Measurements from ENCODE around the gene STIM2. TPM values are rescaled to one million over a fixed set of nuclear protein-coding genes. Genes with fewer than 3 reads are reported as not detected.

STIM2 gene
- total RNA-seq, 1 experiment from 2014 or later = 23.9 TPM

GRCh38 chr4:26930964-26931363, 70.3 kb downstream of the STIM2 start:
- BruUV-seq (replicated peaks) = no TSS peak
- POLR2A ChIA-PET = no interaction called here
- H3K4me3 ChIP-seq (ENCODE audit: low read depth in 2 of 2, low read length in 2 of 2) = no peak overlapping the region
- no peak for ATAC-seq
- CTCF ChIA-PET = no interaction called here
- no peaks in the 10 kb centered on the region for H3K9me3 ChIP-seq (ENCODE audit: control insufficient read depth, insufficient read depth, low read depth, low read length)
- no peaks in the 10 kb centered on the region for H3K27me3 ChIP-seq (ENCODE audit: control insufficient read depth, insufficient read depth, low read length)
- in situ Hi-C loops (cut with HindIII; ENCODE audit: low pct_unique_long_range_greater_than_20kb, low sequenced_read_pairs) = no loop called here
- no peaks in the 10 kb centered on the region for H3K4me1 ChIP-seq (ENCODE audit: control insufficient read depth, insufficient read depth, low read length)
- intact Hi-C loops (cut with micrococcal nuclease; ENCODE audit: unreplicated experiment) = no loop called here
- TF ChIP-seq, protein P1, sequence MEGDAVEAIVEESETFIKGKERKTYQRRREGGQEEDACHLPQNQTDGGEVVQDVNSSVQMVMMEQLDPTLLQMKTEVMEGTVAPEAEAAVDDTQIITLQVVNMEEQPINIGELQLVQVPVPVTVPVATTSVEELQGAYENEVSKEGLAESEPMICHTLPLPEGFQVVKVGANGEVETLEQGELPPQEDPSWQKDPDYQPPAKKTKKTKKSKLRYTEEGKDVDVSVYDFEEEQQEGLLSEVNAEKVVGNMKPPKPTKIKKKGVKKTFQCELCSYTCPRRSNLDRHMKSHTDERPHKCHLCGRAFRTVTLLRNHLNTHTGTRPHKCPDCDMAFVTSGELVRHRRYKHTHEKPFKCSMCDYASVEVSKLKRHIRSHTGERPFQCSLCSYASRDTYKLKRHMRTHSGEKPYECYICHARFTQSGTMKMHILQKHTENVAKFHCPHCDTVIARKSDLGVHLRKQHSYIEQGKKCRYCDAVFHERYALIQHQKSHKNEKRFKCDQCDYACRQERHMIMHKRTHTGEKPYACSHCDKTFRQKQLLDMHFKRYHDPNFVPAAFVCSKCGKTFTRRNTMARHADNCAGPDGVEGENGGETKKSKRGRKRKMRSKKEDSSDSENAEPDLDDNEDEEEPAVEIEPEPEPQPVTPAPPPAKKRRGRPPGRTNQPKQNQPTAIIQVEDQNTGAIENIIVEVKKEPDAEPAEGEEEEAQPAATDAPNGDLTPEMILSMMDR (IDR thresholded peaks at IDR 0.05) = no peak
- TF ChIP-seq SIN3A (IDR thresholded peaks at IDR 0.05; ENCODE audit: borderline replicate concordance, insufficient read depth, low read depth, low read length) (no peak), REST (IDR thresholded peaks at IDR 0.05; ENCODE audit: insufficient read depth in 1 of 2, low read depth in 2 of 2, low read length in 1 of 2) (no peak), POLR2AphosphoS5 (IDR thresholded peaks at IDR 0.05; ENCODE audit: low read depth, low read length) (no peak), TCF7L2 (IDR thresholded peaks at IDR 0.05; ENCODE audit: low read depth, low read length) (no peak)
- no peaks in the 10 kb centered on the region for H3K36me3 ChIP-seq (ENCODE audit: control insufficient read depth, insufficient read depth, low read length)
- no peak overlapping the region for H3K27ac ChIP-seq (ENCODE audit: low read length)
- DNase-seq (ENCODE audit: low read depth, low spot score) = no peak

DNA sequence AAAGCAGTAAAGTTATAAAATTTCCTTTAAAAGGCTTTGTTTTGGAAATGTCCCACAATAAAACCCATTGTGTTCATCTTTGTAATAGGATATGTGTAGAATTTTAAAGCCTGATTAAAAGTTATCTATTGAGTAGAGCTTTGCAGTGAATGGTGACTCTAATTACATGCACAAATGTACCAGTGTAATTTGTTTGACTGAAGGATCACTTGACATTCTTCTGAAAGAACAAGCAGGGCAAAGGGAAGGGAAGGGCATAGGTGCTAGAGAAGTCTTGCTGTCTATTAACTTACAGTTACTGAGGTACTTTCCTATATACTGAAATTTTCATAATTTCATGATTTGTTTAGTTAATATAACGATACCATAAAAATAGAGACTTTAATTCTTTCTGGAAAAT, 70.8 kb downstream of the STIM2 start:
- TF ChIP-seq TCF7L2 (IDR thresholded peaks at IDR 0.05; ENCODE audit: low read depth, low read length) = no peak
- TF ChIP-seq POLR2AphosphoS5 (IDR thresholded peaks at IDR 0.05; ENCODE audit: low read depth, low read length) = no peak
- no peak for TF ChIP-seq SIN3A (IDR thresholded peaks at IDR 0.05; ENCODE audit: borderline replicate concordance, insufficient read depth, low read depth, low read length)
- TF ChIP-seq, protein P1 (IDR thresholded peaks at IDR 0.05) = no peak
- TF ChIP-seq REST (IDR thresholded peaks at IDR 0.05; ENCODE audit: insufficient read depth in 1 of 2, low read depth in 2 of 2, low read length in 1 of 2) = no peak
- no peak overlapping the region for H3K4me3 ChIP-seq (ENCODE audit: low read depth in 2 of 2, low read length in 2 of 2)
- no peak for ATAC-seq
- DNase-seq (ENCODE audit: low read depth, low spot score) = no peak
- H3K27ac ChIP-seq (ENCODE audit: low read length) = no peak overlapping the region
- H3K9me3 ChIP-seq (ENCODE audit: control insufficient read depth, insufficient read depth, low read depth, low read length) = no peaks in the 10 kb centered on the region
- H3K4me1 ChIP-seq (ENCODE audit: control insufficient read depth, insufficient read depth, low read length) = no peaks in the 10 kb centered on the region; the same call in 1 of the 2 replicates
- BruUV-seq (replicated peaks) = no TSS peak
- in situ Hi-C loops (cut with HindIII; ENCODE audit: low pct_unique_long_range_greater_than_20kb, low sequenced_read_pairs) = no loop called here
- no peaks in the 10 kb centered on the region for H3K36me3 ChIP-seq (ENCODE audit: control insufficient read depth, insufficient read depth, low read length)
- ChIA-PET CTCF (no interaction called here), POLR2A (no interaction called here)
- intact Hi-C loops (cut with micrococcal nuclease; ENCODE audit: unreplicated experiment) = no loop called here
- H3K27me3 ChIP-seq (ENCODE audit: control insufficient read depth, insufficient read depth, low read length) = no peaks in the 10 kb centered on the region

Data from Panc1 (cell line).